Ovary (tissue), 3 donors: ENCODE results near the gene BHMT2.

Experiments
- POLR2A ChIP-seq: fragments of 450-650 bp; IDR thresholded peaks from one replicate; pipeline ENCODE4 v1.6.1; 2017; ENCODE audit warnings: antibody characterized with exemption, mild to moderate bottlenecking, moderate library complexity
- TF ChIP-seq, protein P1 (sequence below), 3 donors: fragments of 450-650 bp in 2 of 3; fragments of 200-600 bp in 1 of 3; IDR thresholded peaks; one replicate each; pipeline versions ENCODE4 v1.5.1 to v1.8.0; 2016 to 2022; ENCODE audit warnings: antibody characterized with exemption in 3 of 3, mild to moderate bottlenecking in 1 of 3
- donor health status: DM: no; HTN: no; CAD: no.

- TF ChIP-seq, protein P1, sequence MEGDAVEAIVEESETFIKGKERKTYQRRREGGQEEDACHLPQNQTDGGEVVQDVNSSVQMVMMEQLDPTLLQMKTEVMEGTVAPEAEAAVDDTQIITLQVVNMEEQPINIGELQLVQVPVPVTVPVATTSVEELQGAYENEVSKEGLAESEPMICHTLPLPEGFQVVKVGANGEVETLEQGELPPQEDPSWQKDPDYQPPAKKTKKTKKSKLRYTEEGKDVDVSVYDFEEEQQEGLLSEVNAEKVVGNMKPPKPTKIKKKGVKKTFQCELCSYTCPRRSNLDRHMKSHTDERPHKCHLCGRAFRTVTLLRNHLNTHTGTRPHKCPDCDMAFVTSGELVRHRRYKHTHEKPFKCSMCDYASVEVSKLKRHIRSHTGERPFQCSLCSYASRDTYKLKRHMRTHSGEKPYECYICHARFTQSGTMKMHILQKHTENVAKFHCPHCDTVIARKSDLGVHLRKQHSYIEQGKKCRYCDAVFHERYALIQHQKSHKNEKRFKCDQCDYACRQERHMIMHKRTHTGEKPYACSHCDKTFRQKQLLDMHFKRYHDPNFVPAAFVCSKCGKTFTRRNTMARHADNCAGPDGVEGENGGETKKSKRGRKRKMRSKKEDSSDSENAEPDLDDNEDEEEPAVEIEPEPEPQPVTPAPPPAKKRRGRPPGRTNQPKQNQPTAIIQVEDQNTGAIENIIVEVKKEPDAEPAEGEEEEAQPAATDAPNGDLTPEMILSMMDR (IDR thresholded peaks at IDR 0.05), result no peak
- no peak for TF ChIP-seq POLR2A
Measured at GRCh38 chr5:79053321-79053720, 16.2 kb upstream of the BHMT2 start.
